ENCODE results near the gene GDPD5. TPM values are rescaled to one million over a fixed set of nuclear protein-coding genes. Genes with fewer than 3 reads are reported as not detected.

The GDPD5 gene
- polyA plus RNA-seq, 3 donors: 9.2 to 13.6 (median 12.1) TPM

DNA sequence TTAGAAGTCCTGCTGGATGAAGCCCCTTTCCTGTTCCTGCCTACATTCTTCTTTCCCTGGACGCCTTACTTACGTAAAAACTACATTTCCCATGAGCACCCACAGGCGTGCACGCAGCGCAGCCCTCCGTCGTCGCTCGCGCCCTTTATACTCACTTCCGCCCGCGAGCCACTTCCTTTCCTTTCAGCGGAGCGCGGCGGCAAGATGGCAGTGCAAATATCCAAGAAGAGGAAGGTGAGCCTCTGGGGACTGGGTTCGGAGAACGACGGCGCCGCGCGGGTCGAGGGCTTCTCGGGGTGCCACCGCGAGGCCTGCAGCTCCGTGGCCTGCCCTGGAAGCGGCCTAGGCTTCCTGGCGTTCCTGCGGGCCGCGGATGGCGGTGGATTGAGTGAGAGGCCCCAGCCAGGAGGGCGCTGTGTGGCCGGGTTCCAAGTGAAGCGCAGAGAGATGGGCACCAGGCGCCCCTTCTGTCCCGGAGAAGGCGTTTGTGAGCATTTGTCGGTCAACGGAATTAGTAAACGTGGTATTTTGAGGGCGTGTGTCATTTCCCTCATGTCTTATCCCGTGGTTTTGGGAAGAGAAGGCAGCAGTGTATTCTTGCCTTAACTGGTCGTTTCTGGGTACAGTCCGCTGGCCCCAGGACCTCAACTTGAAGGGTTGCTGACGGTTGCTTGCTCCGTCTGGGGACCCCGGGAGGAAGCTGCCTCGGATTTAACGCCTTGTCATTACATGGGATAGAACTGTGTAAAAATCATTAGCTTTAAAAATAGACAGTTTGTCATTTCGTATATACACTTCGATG lies 126.2 kb downstream of the GDPD5 start, which contains the start of gene RPS3:
RPS3 (plus strand) TSS at position 175 of the 802 bp plus-strand sequence; CDS start at position 205, 30 bp downstream.
- peak; percentile 81 to 93 (median 90) for DNase-seq (ENCODE audit: extremely low read depth in 1 of 11, low read depth in 9 of 11, low spot score in 4 of 11)

GRCh38 chr11:75398906-75399305 lies 126.8 kb downstream of the GDPD5 start:
- DNase-seq (ENCODE audit: extremely low read depth in 1 of 11, low read depth in 9 of 11, low spot score in 4 of 11): no peak

- no peak for DNase-seq (ENCODE audit: extremely low read depth in 1 of 11, low read depth in 9 of 11, low spot score in 4 of 11)
Observed at GRCh38 chr11:75394085-75394840, 131.5 kb downstream of the GDPD5 start.

DNA sequence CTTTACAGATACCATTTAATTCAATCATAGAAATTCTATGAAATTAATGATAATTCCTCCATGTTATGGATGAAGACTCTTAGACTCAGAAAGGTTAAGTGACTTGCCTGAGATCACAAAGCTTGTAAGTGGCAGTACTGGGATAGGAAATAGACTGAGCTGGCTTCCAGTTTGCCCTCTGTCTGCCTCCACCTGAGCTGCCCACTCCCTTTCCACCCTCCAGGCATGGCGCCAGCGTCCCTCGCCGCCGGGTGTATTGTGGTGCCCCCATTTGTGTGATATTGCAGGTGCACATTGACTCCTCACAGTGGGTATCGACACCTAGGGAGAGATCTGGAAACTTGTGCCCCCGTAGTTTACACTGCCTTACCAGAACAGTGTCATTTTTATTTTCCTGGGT lies 135.8 kb downstream of the GDPD5 start:
- DNase-seq (ENCODE audit: extremely low read depth in 1 of 11, low read depth in 9 of 11, low spot score in 4 of 11): no peak

DNA sequence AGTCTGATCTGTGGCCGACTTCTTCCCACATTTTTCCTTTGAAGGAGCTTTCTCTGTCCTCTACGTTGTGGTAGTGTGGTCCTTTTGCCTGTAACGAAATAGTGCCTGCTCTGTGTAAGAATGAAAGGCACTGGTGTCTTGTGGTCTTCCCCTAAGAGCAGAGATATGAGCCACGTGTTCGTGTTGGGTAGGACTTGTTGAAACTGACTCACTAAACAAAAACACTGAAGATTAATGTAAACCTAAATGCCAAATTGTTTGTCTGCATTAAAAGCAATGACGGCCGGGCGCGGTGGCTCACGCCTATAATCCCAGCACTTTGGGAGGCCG lies 136.5 kb downstream of the GDPD5 start:
- no peak for DNase-seq (ENCODE audit: extremely low read depth in 1 of 11, low read depth in 9 of 11, low spot score in 4 of 11)

DNA sequence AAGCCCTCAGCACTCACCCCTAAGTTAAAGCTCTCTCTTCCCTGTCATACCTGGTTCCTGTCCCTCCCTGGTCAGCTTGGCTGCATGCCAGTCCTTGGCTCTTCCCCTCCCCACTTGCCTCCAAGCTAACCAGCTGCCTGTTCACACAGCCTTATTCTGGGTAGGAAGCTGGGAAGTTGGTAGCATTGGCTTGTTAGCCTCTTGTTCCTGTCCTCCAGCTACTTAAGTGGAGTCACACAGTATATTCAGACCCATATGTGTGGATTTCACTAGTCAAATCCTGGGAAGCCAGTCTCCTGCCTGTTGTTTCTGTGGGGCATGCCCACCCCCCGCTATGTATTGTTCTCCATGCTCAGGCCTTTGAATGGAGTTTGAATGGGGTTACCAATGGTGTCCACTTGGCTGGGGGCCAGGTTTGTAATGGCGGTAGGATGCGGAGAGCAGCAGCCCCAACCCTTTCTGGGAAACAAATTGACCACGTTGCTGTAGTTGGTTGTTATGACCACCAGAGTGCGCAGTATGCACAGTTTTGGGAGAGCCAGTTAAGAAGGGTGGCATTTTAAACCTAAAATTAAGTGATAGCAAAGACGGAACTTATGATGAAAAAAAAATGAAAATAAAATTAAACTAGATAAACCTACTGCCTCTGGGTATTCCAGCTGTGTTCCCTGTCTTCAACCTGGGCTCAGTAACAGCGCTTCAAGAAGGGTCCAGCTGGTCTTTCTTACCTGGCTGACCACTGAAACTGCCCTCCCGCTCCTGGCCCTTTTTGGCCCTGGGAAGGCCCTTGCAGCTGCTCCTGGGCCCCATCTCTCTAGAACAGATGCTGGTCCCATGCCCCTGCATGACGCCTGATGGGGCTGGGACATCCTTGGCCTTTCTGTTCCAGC lies 137.1 kb downstream of the GDPD5 start:
- peak in 7 of 11 donors; percentile 41 to 73 (median 59) for DNase-seq (ENCODE audit: extremely low read depth in 1 of 11, low read depth in 9 of 11, low spot score in 4 of 11)

GRCh38 chr11:75387736-75388294 lies 137.9 kb downstream of the GDPD5 start:
- DNase-seq (ENCODE audit: extremely low read depth in 1 of 11, low read depth in 9 of 11, low spot score in 4 of 11): no peak

GRCh38 chr11:75386942-75387630 lies 138.7 kb downstream of the GDPD5 start:
- no peak for DNase-seq (ENCODE audit: extremely low read depth in 1 of 11, low read depth in 9 of 11, low spot score in 4 of 11)

Other genes with a start within 250 kb of the GDPD5 start
- 10 to 100 TPM; 18.7 to 28.6 (median 23.8) TPM for gene ARRB1, start 174.3 kb downstream of the GDPD5 start, polyA plus RNA-seq (ENCODE audit: insufficient read length in 3 of 3)
- gene RPS3, start 126.4 kb downstream of the GDPD5 start, polyA plus RNA-seq (ENCODE audit: insufficient read length in 3 of 3): 1,000 to 10,000 TPM; 2,435 to 2,872 (median 2,684) TPM
- gene KLHL35, start 92.7 kb downstream of the GDPD5 start, polyA plus RNA-seq (ENCODE audit: insufficient read length in 3 of 3): under 1 TPM; 0.46 to 0.68 (median 0.47) TPM
- 100 to 1,000 TPM; 282 to 410 (median 306) TPM for gene SERPINH1, start 36.3 kb upstream of the GDPD5 start, polyA plus RNA-seq (ENCODE audit: insufficient read length in 3 of 3)
- 1 to 10 TPM; 5.7 to 8.4 (median 8.1) TPM for gene MAP6, start 143.1 kb upstream of the GDPD5 start, polyA plus RNA-seq (ENCODE audit: insufficient read length in 3 of 3)
- 1 to 10 TPM in 1 of 3 donors, under 1 TPM in 2; 0.67 to 1.3 (median 0.85) TPM for gene MOGAT2, start 191.9 kb upstream of the GDPD5 start, polyA plus RNA-seq (ENCODE audit: insufficient read length in 3 of 3)
- gene DGAT2, start 242.8 kb upstream of the GDPD5 start, polyA plus RNA-seq (ENCODE audit: insufficient read length in 3 of 3): 1 to 10 TPM; 3.7 to 4.3 (median 3.9) TPM

All from renal cortex interstitium (tissue), 11 donors.